HG02642 (cell line): Measurements from ENCODE around the gene PELI1.

ENCODE experiments used
- ATAC-seq: cut with Tn5 transposase; IDR thresholded peaks from one replicate; pipeline ENCODE4 v1.9.1; 2021; ENCODE audit warnings: mild to moderate bottlenecking; ENCODE audit not compliant: unreplicated experiment, poor library complexity

The PELI1 gene

GRCh38 chr2:64144057-64145013 lies at the start of gene PELI1:
PELI1 (minus strand) TSS chr2:64144420; CDS start chr2:64108310, 36,110 bp downstream.
- peak; percentile 88 for ATAC-seq

GRCh38 chr2:64193491-64193890 lies 49.3 kb upstream of the PELI1 start:
- ATAC-seq: no peak

- no peak for ATAC-seq
Observed at GRCh38 chr2:64192664-64193105, 48.5 kb upstream of the PELI1 start.

- no peak for ATAC-seq
Observed at GRCh38 chr2:64192125-64192479, 47.9 kb upstream of the PELI1 start.

- no peak for ATAC-seq
Observed at GRCh38 chr2:64189586-64189985, 45.4 kb upstream of the PELI1 start.

GRCh38 chr2:64189167-64189566 lies 44.9 kb upstream of the PELI1 start:
- ATAC-seq: no peak

- ATAC-seq: no peak
Observed at GRCh38 chr2:64186699-64187605, 42.7 kb upstream of the PELI1 start.

- ATAC-seq: peak; percentile 87
Observed at GRCh38 chr2:64179582-64180321, 35.5 kb upstream of the PELI1 start.

GRCh38 chr2:64177315-64177714 lies 33.1 kb upstream of the PELI1 start:
- ATAC-seq: no peak

GRCh38 chr2:64175419-64176197 lies 31.4 kb upstream of the PELI1 start:
- ATAC-seq: no peak

GRCh38 chr2:64173156-64174135 lies 29.2 kb upstream of the PELI1 start:
- ATAC-seq: no peak

GRCh38 chr2:64168756-64169155 lies 24.5 kb upstream of the PELI1 start:
- no peak for ATAC-seq

- ATAC-seq: no peak
Observed at GRCh38 chr2:64168201-64168600, 24.0 kb upstream of the PELI1 start.

GRCh38 chr2:64166637-64167420 lies 22.6 kb upstream of the PELI1 start:
- ATAC-seq: no peak

- ATAC-seq: no peak
Observed at GRCh38 chr2:64166212-64166611, 22.0 kb upstream of the PELI1 start.

GRCh38 chr2:64165706-64166105 lies 21.5 kb upstream of the PELI1 start:
- no peak for ATAC-seq

- no peak for ATAC-seq
Observed at GRCh38 chr2:64164629-64165028, 20.4 kb upstream of the PELI1 start.

GRCh38 chr2:64162516-64162915 lies 18.3 kb upstream of the PELI1 start:
- ATAC-seq: no peak
